ENCODE results near the gene XXYLT1.
"Not testable (repeated sequence)": the region's sequence is repeated elsewhere in the genome, so short reads cannot be mapped to it uniquely, and the experiment has no call there.

XXYLT1 gene

GRCh38 chr3:195249858-195250464, 21.0 kb downstream of the XXYLT1 start:
- no peak for DNase-seq

- peak in 1 of 2 experiments; percentile 2 for DNase-seq
Observed at GRCh38 chr3:195249057-195249770, 21.7 kb downstream of the XXYLT1 start.

DNA sequence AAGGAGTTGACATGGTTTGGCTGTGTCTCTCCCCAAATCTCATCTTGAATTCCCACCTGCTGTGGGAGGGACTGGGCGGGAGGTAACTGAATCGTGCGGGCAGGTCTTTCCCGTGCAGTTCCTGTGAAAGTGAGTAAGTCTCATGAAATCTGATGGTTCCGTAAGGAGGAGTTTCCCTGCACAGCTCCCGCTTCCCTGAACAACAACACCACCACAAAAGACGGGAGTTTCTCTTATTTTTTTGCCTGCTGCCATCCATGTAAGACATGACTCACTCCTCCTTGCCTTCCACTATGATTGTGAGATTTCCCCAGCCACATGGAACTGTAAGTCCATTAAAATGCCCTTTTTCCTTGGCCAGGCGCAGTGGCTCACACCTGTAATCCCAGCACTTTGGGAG, 22.7 kb downstream of the XXYLT1 start:
- DNase-seq: no peak

DNA sequence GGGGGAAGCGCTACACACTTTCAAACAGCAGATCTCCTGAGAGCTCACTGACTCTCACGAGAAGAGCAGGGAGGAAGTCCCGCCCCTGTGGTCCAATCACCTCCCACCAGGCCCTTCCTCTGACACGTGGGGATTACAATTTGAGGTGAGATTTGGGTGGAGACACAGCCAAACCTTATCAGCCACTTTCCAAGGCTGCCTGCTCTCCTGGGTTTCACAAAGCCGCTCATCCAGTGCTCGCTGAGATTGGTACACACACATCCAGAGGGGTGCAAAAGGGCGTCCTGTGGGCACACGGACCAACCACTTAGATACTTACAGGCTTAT, 23.1 kb downstream of the XXYLT1 start:
- no peak for DNase-seq

DNA sequence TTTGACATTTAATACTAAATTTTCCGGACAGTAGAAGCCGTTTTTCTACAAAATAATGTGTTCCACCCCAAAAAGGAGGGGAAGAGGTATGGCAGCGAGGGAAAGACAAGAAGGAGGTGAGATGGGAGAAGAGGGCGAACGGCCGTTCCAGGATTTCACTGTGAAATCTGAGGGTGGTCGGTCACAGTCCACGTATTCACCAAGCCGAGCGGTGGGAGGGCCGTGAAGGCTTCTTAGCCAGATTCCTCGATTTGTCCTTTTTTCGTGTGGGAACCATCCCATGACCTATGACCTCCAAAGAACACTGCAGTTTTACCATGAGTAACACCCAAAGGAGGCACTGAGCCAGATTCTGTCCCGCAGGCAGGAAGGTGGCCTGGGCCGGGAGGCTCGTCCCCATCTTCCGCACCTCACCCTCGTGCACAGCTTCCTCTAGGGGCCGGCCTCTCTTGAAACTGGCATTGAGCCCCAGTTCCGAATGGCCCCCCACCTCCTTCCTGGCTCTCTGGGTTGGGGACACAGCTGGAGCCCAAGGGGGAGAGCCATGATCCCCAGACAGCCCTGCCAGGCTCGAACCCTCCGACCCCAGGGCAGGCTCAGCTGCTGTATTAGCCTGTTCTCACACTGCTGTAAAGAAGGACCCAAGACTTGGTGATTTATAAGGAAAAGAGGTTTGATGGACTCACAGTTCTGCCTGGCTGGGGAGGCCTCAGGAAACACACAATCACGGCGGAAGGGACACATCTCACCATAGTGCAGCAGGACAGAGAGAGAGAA, 23.7 kb downstream of the XXYLT1 start:
- DNase-seq: no peak

- no peak for DNase-seq
Observed at GRCh38 chr3:195246581-195246995, 24.4 kb downstream of the XXYLT1 start.

- no peak for DNase-seq
Observed at GRCh38 chr3:195245531-195245951, 25.4 kb downstream of the XXYLT1 start.

DNA sequence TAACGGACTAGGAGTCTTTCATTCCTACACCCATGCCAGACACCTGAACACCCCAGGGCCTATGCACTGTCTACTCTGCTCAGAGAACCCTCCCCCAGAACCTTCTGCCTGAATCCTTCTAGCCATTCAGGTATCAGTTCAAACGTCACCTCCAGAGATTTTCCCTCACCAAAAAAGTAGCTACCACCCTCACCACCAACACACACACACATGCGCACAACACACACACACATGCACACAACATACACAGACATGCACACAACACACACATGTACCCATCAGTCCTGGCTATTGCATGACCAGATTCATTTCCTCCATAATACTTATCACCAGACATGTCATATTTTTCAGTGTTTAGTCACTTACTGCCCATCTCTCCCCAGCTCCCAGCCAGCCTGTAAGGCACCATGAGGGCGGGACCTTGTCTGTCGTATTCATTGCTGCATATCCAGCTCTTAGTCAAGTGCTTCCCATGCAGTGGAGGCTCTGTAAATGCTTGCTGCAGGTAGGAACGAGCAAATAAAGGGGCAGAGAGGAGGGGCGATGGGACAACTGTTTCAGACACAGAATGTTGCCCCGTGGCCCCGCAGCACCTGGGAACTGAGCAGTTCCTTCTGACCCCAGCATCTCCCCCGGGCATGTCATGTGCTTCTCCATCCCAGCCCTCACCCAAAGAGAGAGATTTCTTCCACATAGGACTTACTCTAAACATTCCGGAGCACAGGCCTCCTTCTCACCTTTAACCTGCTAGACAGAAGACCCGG, 29.2 kb downstream of the XXYLT1 start:
- no peak for DNase-seq

GRCh38 chr3:195240939-195241338, 30.0 kb downstream of the XXYLT1 start:
- no peak for DNase-seq

DNA sequence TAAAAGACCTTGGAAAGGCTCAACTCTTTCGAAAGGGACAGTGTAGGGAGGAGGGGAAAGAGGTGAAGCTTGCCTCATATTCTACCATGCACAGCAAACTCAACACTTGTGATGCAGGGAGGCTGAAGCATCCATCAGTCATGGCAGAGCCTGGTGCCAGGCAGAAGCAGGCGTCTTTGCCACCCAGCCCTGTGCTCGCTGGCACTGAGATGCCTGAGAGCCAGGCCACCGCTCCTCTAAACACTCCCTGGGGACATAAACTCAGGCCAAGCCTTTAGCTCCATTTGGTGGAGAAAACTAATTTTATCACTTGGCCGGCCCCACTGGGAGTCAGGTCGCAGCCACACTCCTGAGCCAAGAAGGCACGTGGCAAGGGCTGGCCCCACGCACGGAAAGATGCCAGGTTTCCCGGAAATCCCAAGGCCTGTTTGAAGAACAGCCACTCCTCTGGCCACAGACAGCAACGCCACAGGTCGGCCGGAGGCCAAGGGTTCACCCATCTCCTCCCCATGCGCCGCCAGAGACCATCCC, 30.7 kb downstream of the XXYLT1 start:
- no peak for DNase-seq

- no peak for DNase-seq
Observed at GRCh38 chr3:195239121-195239520, 31.8 kb downstream of the XXYLT1 start.

- DNase-seq: no peak
Observed at GRCh38 chr3:195238586-195239118, 32.3 kb downstream of the XXYLT1 start.

DNA sequence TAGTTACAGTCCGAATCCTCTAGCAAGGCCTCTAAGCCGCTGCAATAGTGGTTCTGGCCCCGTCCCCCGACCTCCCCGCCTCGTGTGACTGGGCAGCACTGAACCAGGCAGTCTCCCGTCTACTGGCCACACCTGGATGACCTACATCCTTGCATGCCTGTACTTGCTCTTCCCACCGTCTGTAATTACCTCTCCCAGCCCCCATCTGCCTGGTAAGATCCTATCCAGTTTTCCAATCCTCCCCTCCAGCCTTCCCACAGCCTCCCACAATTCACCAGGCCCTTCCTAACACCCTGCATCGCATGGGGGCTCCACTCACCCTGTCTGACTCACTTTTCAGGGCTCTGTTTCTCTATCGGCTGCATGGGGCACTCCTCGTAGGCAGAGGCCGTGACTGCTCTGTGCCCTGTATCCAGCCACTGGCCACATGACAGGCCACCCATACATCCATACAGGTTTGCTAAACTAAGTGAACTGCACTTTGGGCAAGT, 32.8 kb downstream of the XXYLT1 start:
- DNase-seq: no peak

DNA sequence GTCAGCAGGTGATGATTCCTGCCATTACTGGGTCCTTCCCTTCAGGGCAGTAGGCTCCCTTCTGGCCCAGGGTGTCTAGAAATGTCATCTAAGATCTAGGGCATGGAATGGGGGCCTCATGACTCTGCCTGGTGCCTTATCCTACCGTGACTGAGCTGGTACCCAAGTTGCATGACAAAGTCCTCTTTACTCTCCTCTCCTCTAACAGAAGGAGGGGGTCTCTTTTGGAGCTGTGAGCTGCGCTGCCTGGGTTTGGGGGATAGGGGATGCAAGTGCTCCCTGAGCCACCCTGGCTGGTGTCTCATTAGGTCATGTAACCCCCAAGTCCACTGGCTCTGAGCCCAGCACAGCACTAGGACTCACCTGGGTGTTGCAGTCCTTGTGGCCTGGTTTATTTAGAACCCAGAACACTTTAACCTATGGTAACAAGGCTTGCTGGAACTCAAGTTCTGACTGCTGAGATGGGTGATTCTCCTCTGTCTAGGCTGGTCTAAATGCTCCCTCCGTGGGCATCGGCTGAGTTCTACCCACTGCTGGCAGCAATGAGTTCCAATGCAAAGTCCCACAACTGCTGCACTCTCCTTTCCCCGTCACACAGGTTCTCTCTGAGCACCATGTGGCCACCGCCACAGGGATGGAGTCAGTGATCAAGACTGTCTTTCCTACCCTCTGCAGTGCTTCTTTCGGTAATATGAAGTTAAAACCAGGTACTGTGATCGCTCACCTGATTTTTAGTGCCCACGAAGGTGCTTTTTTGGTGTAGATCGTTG, 34.0 kb downstream of the XXYLT1 start:
- no peak for DNase-seq

DNA sequence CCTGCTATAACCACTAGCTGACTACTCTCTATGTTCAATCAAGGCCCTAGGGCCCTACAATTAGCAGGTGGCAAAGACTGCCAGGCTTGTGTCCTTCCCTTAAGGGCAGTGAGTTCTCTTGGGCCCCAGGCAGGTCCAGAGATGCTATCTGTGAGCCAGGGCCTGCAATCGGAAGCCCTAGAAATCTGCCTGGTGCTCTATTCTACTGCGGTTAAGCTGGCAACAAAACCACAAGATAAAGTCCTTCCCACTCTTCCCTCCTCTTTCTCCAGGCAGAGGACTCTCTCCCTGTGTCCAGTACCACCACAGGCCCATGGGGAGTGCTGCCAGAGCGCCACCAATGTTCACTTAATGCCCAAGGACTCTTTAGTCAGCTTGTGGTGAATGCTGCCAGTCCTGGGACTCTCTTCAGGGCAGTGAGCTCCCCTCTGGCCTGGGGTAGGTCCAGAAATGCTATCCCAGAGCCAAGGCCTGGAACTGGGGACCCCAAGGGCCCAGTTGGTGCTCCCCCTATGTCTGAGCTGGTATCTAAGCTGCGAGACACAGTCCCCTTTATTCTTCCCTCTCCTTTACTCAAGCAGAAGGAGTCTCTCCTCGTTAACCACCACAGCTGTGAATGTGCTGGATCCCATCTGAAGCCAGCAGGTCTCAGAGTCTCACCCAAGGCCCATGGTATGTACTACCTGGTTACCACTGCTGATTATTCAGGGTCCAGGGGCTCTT, 34.7 kb downstream of the XXYLT1 start:
- no peak for DNase-seq

- no peak for DNase-seq
Observed at GRCh38 chr3:195230244-195230643, 40.7 kb downstream of the XXYLT1 start.

GRCh38 chr3:195228886-195229285, 42.1 kb downstream of the XXYLT1 start:
- DNase-seq: not testable (repeated sequence)

DNA sequence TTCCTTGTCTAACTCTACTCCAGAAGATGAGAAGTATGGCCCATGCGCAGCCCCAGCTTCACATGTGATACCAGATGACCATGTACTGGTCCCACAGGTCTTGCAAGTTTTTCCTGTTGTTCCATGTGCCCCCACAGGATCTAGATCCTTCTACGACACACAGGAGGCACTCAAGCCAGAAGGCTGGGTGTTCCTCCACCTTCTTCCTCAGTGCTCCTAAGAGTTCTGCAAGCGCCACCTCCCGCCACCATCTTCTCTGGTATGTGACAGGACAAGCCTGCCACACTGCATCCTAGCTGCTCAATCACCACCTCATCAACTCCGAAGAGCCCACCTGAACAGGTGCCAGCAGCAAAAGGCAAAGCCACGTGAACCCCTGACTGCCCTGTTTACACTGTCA, 43.1 kb downstream of the XXYLT1 start:
- no peak for DNase-seq

- DNase-seq: no peak
Observed at GRCh38 chr3:195226900-195227447, 44.0 kb downstream of the XXYLT1 start.

- DNase-seq: no peak
Observed at GRCh38 chr3:195226445-195226844, 44.5 kb downstream of the XXYLT1 start.
